ENCODE data around the gene REV3L. TPM values are rescaled to one million over a fixed set of nuclear protein-coding genes. Genes with fewer than 3 reads are reported as not detected.
A peak's percentile ranks its signal among the peaks of the same experiment; 100 is the strongest.

The REV3L gene
- total and polyA plus RNA-seq, 9 of the 15 experiments (the other 6 are each of a cell fraction or from before 2014, with no cell fraction given): 5.5 to 24.4 (median 14.4) TPM

DNA sequence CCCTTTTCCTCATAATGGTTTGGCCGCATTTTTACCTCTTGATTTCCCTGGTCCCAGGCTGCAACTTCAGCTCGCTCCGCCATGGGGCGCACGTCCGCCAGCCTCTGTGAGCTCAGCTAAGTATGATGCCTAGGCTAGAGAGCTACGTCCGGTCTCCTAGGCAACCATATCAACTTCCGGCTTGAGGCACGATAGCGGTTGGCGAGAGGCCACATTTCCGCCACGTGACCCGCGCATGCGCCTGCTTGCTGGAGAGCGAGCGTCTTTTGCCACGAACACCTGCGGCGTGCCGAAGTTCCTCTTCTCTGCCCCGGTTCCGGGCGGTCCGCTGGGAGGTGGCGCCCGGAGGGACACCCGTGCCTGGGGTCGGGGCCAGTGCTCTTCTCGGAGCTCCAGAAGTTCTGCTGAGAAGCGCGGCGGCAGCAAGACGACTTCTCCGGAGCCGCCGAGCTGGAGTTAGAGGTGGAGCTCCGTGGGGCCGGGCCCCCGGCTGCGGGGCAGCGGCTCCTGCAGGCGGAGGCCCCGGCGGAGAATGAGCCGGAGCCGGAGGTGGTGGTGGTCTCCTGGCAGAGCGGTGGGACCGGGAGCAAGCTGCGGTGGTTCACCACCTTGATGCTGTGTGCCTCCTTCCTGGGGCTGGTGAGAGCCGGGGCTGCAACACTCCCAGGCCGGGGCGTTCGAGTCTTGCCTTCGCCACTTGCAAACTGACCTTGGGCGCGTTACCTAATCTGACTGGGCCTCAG, 223.8 kb downstream of the REV3L start (continued):
- TF ChIP-seq, protein P1, sequence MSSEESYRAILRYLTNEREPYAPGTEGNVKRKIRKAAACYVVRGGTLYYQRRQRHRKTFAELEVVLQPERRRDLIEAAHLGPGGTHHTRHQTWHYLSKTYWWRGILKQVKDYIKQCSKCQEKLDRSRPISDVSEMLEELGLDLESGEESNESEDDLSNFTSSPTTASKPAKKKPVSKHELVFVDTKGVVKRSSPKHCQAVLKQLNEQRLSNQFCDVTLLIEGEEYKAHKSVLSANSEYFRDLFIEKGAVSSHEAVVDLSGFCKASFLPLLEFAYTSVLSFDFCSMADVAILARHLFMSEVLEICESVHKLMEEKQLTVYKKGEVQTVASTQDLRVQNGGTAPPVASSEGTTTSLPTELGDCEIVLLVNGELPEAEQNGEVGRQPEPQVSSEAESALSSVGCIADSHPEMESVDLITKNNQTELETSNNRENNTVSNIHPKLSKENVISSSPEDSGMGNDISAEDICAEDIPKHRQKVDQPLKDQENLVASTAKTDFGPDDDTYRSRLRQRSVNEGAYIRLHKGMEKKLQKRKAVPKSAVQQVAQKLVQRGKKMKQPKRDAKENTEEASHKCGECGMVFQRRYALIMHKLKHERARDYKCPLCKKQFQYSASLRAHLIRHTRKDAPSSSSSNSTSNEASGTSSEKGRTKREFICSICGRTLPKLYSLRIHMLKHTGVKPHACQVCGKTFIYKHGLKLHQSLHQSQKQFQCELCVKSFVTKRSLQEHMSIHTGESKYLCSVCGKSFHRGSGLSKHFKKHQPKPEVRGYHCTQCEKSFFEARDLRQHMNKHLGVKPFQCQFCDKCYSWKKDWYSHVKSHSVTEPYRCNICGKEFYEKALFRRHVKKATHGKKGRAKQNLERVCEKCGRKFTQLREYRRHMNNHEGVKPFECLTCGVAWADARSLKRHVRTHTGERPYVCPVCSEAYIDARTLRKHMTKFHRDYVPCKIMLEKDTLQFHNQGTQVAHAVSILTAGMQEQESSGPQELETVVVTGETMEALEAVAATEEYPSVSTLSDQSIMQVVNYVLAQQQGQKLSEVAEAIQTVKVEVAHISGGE (CRISPR knock-in tag; IDR thresholded peaks at IDR 0.05): peak; percentile 77 to 94 (median 79); a peak in 5 of 6 replicates
- TF ChIP-seq HDAC1 (IDR thresholded peaks at IDR 0.05) (peak in 1 of 2 experiments; percentile 90; a peak in 2 of 4 replicates), TCF3 (CRISPR knock-in tag; IDR thresholded peaks at IDR 0.05) (peak; percentile 43), BRD4 (IDR thresholded peaks at IDR 0.05) (no peak), ZNF766 (CRISPR knock-in tag; conservative IDR thresholded peaks at IDR 0.05) (no peak), NEUROD1 (IDR thresholded peaks at IDR 0.05; ENCODE audit: borderline replicate concordance, low read depth, low read length, partially characterized antibody) (peak; percentile 66), GABPB1 (CRISPR knock-in tag; IDR thresholded peaks at IDR 0.05) (peak; percentile 96), NFIC (IDR thresholded peaks at IDR 0.05) (peak; percentile 97), NR3C1 (CRISPR knock-in tag; IDR thresholded peaks at IDR 0.05) (no peak), ZNF197 (CRISPR knock-in tag; IDR thresholded peaks at IDR 0.05; ENCODE audit: low read depth) (no peak; the same call in 1 of the 2 replicates), TBL1XR1 (IDR thresholded peaks at IDR 0.05; ENCODE audit: low read length in 2 of 2) (peak; percentile 26 to 48; a peak in 1 of 4 replicates), EP300 (IDR thresholded peaks at IDR 0.05; ENCODE audit: low read length) (peak; percentile 73), MTA1 (IDR thresholded peaks at IDR 0.05; ENCODE audit: borderline replicate concordance) (no peak), ARHGAP35 (IDR thresholded peaks at IDR 0.05; ENCODE audit: partially characterized antibody) (no peak), ZNF124 (CRISPR knock-in tag; IDR thresholded peaks at IDR 0.05) (no peak), PRMT5 (CRISPR knock-in tag; IDR thresholded peaks at IDR 0.05) (no peak), MTF1 (CRISPR knock-in tag; IDR thresholded peaks at IDR 0.05; ENCODE audit: borderline replicate concordance) (no peak), RBM25 (IDR thresholded peaks at IDR 0.05; ENCODE audit: low read depth, low read length, severe bottlenecking) (no peak), ZNF24 (IDR thresholded peaks at IDR 0.05) (peak; percentile 67; the same call in 1 of the 2 replicates), TAF9B (IDR thresholded peaks at IDR 0.05; ENCODE audit: partially characterized antibody) (peak; percentile 52), ZNF408 (CRISPR knock-in tag; IDR thresholded peaks at IDR 0.05; ENCODE audit: low read depth) (no peak)
- TF ChIP-seq, protein P2, sequence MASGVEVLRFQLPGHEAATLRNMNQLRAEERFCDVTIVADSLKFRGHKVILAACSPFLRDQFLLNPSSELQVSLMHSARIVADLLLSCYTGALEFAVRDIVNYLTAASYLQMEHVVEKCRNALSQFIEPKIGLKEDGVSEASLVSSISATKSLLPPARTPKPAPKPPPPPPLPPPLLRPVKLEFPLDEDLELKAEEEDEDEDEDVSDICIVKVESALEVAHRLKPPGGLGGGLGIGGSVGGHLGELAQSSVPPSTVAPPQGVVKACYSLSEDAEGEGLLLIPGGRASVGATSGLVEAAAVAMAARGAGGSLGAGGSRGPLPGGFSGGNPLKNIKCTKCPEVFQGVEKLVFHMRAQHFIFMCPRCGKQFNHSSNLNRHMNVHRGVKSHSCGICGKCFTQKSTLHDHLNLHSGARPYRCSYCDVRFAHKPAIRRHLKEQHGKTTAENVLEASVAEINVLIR (CRISPR knock-in tag; IDR thresholded peaks at IDR 0.05): 0 out of 2 replicates have a peak, but pooled peaks have one; percentile 5
- TF ChIP-seq, protein P3, sequence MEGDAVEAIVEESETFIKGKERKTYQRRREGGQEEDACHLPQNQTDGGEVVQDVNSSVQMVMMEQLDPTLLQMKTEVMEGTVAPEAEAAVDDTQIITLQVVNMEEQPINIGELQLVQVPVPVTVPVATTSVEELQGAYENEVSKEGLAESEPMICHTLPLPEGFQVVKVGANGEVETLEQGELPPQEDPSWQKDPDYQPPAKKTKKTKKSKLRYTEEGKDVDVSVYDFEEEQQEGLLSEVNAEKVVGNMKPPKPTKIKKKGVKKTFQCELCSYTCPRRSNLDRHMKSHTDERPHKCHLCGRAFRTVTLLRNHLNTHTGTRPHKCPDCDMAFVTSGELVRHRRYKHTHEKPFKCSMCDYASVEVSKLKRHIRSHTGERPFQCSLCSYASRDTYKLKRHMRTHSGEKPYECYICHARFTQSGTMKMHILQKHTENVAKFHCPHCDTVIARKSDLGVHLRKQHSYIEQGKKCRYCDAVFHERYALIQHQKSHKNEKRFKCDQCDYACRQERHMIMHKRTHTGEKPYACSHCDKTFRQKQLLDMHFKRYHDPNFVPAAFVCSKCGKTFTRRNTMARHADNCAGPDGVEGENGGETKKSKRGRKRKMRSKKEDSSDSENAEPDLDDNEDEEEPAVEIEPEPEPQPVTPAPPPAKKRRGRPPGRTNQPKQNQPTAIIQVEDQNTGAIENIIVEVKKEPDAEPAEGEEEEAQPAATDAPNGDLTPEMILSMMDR (IDR thresholded peaks at IDR 0.05 in 2 of 3, conservative IDR thresholded peaks at IDR 0.05 in 1 of 3; ENCODE audit: insufficient read depth in 2 of 3, low read depth in 1 of 3, low read length in 3 of 3): peak; percentile 93 to 99 (median 97)
